Measurements from ENCODE around the gene FILIP1L.

Gene FILIP1L

GRCh38 chr3:99834211-99834957 is 279.9 kb downstream of the FILIP1L start:
- Histone ChIP-seq H3K4me2 (ENCODE audit: low read length) (no peak overlapping the region), H3K27me3 (ENCODE audit: control insufficient read depth, insufficient read depth, low read length) (no peaks in the 10 kb centered on the region), H3K4me1 (ENCODE audit: control insufficient read depth, insufficient read depth, low read length) (peaks cover 9% of the 10 kb centered on the region), H3K9ac (ENCODE audit: low read depth, low read length) (no peak overlapping the region), H3K36me3 (ENCODE audit: insufficient read depth, low read length) (no peaks in the 10 kb centered on the region), H3K4me3 (ENCODE audit: low read length) (no peak overlapping the region), H3K9me3 (replicated peaks; ENCODE audit: low read length) (no peaks in the 10 kb centered on the region)

- H3K4me2 ChIP-seq (ENCODE audit: low read length), result no peak overlapping the region
- H3K4me1 ChIP-seq (ENCODE audit: control insufficient read depth, insufficient read depth, low read length), result peaks cover 9% of the 10 kb centered on the region
- H3K27me3 ChIP-seq (ENCODE audit: control insufficient read depth, insufficient read depth, low read length), result no peaks in the 10 kb centered on the region
- no peak overlapping the region for H3K4me3 ChIP-seq (ENCODE audit: low read length)
- H3K9ac ChIP-seq (ENCODE audit: low read depth, low read length), result no peak overlapping the region
- H3K9me3 ChIP-seq (replicated peaks; ENCODE audit: low read length), result no peaks in the 10 kb centered on the region
- H3K36me3 ChIP-seq (ENCODE audit: insufficient read depth, low read length), result no peaks in the 10 kb centered on the region
These were observed 280.6 kb downstream of the FILIP1L start for GRCh38 chr3:99833617-99834205.

- Histone ChIP-seq H3K4me3 (ENCODE audit: low read length) (no peak overlapping the region), H3K27me3 (ENCODE audit: control insufficient read depth, insufficient read depth, low read length) (no peaks in the 10 kb centered on the region), H3K9ac (ENCODE audit: low read depth, low read length) (no peak overlapping the region), H3K36me3 (ENCODE audit: insufficient read depth, low read length) (no peaks in the 10 kb centered on the region), H3K4me1 (ENCODE audit: control insufficient read depth, insufficient read depth, low read length) (peaks cover 17% of the 10 kb centered on the region), H3K4me2 (ENCODE audit: low read length) (no peak overlapping the region), H3K9me3 (replicated peaks; ENCODE audit: low read length) (no peaks in the 10 kb centered on the region)
These were observed 284.5 kb downstream of the FILIP1L start for GRCh38 chr3:99829844-99830243.

GRCh38 chr3:99825004-99825640 is 289.2 kb downstream of the FILIP1L start:
- H3K4me1 ChIP-seq (ENCODE audit: control insufficient read depth, insufficient read depth, low read length), result peaks cover 14% of the 10 kb centered on the region
- H3K4me3 ChIP-seq (ENCODE audit: low read length), result no peak overlapping the region
- H3K9ac ChIP-seq (ENCODE audit: low read depth, low read length), result no peak overlapping the region
- H3K9me3 ChIP-seq (replicated peaks; ENCODE audit: low read length), result no peaks in the 10 kb centered on the region
- H3K27me3 ChIP-seq (ENCODE audit: control insufficient read depth, insufficient read depth, low read length), result no peaks in the 10 kb centered on the region
- peak overlapping the region; percentile 71 for H3K4me2 ChIP-seq (ENCODE audit: low read length)
- no peaks in the 10 kb centered on the region for H3K36me3 ChIP-seq (ENCODE audit: insufficient read depth, low read length)

- Histone ChIP-seq H3K9ac (ENCODE audit: low read depth, low read length) (no peak overlapping the region), H3K4me2 (ENCODE audit: low read length) (no peak overlapping the region), H3K9me3 (replicated peaks; ENCODE audit: low read length) (no peaks in the 10 kb centered on the region), H3K36me3 (ENCODE audit: insufficient read depth, low read length) (no peaks in the 10 kb centered on the region), H3K4me3 (ENCODE audit: low read length) (no peak overlapping the region), H3K27me3 (ENCODE audit: control insufficient read depth, insufficient read depth, low read length) (no peaks in the 10 kb centered on the region), H3K4me1 (ENCODE audit: control insufficient read depth, insufficient read depth, low read length) (peaks cover 16% of the 10 kb centered on the region)
These were observed 290.3 kb downstream of the FILIP1L start for GRCh38 chr3:99823723-99824711.

GRCh38 chr3:99818818-99819217 is 295.5 kb downstream of the FILIP1L start:
- peaks cover 19% of the 10 kb centered on the region for H3K4me1 ChIP-seq (ENCODE audit: control insufficient read depth, insufficient read depth, low read length)
- H3K4me2 ChIP-seq (ENCODE audit: low read length), result peak overlapping the region; percentile 83
- H3K36me3 ChIP-seq (ENCODE audit: insufficient read depth, low read length), result no peaks in the 10 kb centered on the region
- peak overlapping the region; percentile 86 for H3K9ac ChIP-seq (ENCODE audit: low read depth, low read length)
- no peaks in the 10 kb centered on the region for H3K27me3 ChIP-seq (ENCODE audit: control insufficient read depth, insufficient read depth, low read length)
- peak overlapping the region; percentile 83 for H3K4me3 ChIP-seq (ENCODE audit: low read length)
- no peaks in the 10 kb centered on the region for H3K9me3 ChIP-seq (replicated peaks; ENCODE audit: low read length)

GRCh38 chr3:99817437-99818240 is 296.7 kb downstream of the FILIP1L start, which contains the start of gene CMSS1:
TSS of gene CMSS1 (plus strand) at chr3:99817862.
- Histone ChIP-seq H3K9me3 (replicated peaks; ENCODE audit: low read length) (no peaks in the 10 kb centered on the region), H3K4me3 (ENCODE audit: low read length) (peak within 1 kb of the TSS; percentile 83), H3K4me1 (ENCODE audit: control insufficient read depth, insufficient read depth, low read length) (peaks cover 16% of the 10 kb centered on the region), H3K9ac (ENCODE audit: low read depth, low read length) (peak within 1 kb of the TSS; percentile 86), H3K27me3 (ENCODE audit: control insufficient read depth, insufficient read depth, low read length) (no peaks in the 10 kb centered on the region), H3K4me2 (ENCODE audit: low read length) (peak within 1 kb of the TSS; percentile 83), H3K36me3 (ENCODE audit: insufficient read depth, low read length) (no peaks in the 10 kb centered on the region)

GRCh38 chr3:99817047-99817436 is 297.3 kb downstream of the FILIP1L start:
- H3K36me3 ChIP-seq (ENCODE audit: insufficient read depth, low read length), result no peaks in the 10 kb centered on the region
- peak overlapping the region; percentile 86 for H3K9ac ChIP-seq (ENCODE audit: low read depth, low read length)
- no peaks in the 10 kb centered on the region for H3K9me3 ChIP-seq (replicated peaks; ENCODE audit: low read length)
- no peaks in the 10 kb centered on the region for H3K27me3 ChIP-seq (ENCODE audit: control insufficient read depth, insufficient read depth, low read length)
- H3K4me1 ChIP-seq (ENCODE audit: control insufficient read depth, insufficient read depth, low read length), result peaks cover 16% of the 10 kb centered on the region
- peak overlapping the region; percentile 83 for H3K4me2 ChIP-seq (ENCODE audit: low read length)
- peak overlapping the region; percentile 83 for H3K4me3 ChIP-seq (ENCODE audit: low read length)

GRCh38 chr3:99810403-99810802 is 303.9 kb downstream of the FILIP1L start:
- Histone ChIP-seq H3K9me3 (replicated peaks; ENCODE audit: low read length) (no peaks in the 10 kb centered on the region), H3K9ac (ENCODE audit: low read depth, low read length) (no peak overlapping the region), H3K4me3 (ENCODE audit: low read length) (no peak overlapping the region), H3K4me2 (ENCODE audit: low read length) (no peak overlapping the region), H3K4me1 (ENCODE audit: control insufficient read depth, insufficient read depth, low read length) (no peaks in the 10 kb centered on the region), H3K36me3 (ENCODE audit: insufficient read depth, low read length) (no peaks in the 10 kb centered on the region), H3K27me3 (ENCODE audit: control insufficient read depth, insufficient read depth, low read length) (no peaks in the 10 kb centered on the region)

- Histone ChIP-seq H3K4me2 (ENCODE audit: low read length) (no peak overlapping the region), H3K9ac (ENCODE audit: low read depth, low read length) (no peak overlapping the region), H3K9me3 (replicated peaks; ENCODE audit: low read length) (peaks cover 6% of the 10 kb centered on the region), H3K36me3 (ENCODE audit: insufficient read depth, low read length) (no peaks in the 10 kb centered on the region), H3K4me1 (ENCODE audit: control insufficient read depth, insufficient read depth, low read length) (no peaks in the 10 kb centered on the region), H3K27me3 (ENCODE audit: control insufficient read depth, insufficient read depth, low read length) (no peaks in the 10 kb centered on the region), H3K4me3 (ENCODE audit: low read length) (no peak overlapping the region)
These were observed 304.7 kb downstream of the FILIP1L start for GRCh38 chr3:99809565-99809964.
